Heart left ventricle (tissue), 16 donors: ENCODE measurements around the gene RBM26. TPM values are rescaled to one million over a fixed set of nuclear protein-coding genes. Genes with fewer than 3 reads are reported as not detected.

Experiments
- ATAC-seq, 4 donors: fragments of 200-7000 bp; cut with Tn5 transposase; one replicate each; pipeline ENCODE4 v1.9.1; 2020 to 2022; ENCODE audit warnings: moderate library complexity in 4 of 4, mild to moderate bottlenecking in 3 of 4, moderate number of reproducible peaks in 1 of 4
- DNase-seq, 5 donors: peaks; one replicate each; pipeline ENCODE4 v3.0.0-alpha.2; 2020
- H3K27ac ChIP-seq, 12 donors: fragments of 200-600 bp; sonication (generic) in 4 of 12; one replicate each; pipeline versions ENCODE4 v1.5.0 to v1.8.0; 2016 to 2022; ENCODE audit warnings: mild to moderate bottlenecking in 2 of 12
- H3K27me3 ChIP-seq, 9 donors: fragments of 200-600 bp; sonication (generic) in 2 of 9; one replicate each; pipeline versions ENCODE4 v1.5.1 to v1.8.0; 2016 to 2022; ENCODE audit warnings: mild to moderate bottlenecking in 3 of 9
- H3K36me3 ChIP-seq, 9 donors: fragments of 200-600 bp; sonication (generic) in 2 of 9; one replicate each; pipeline versions ENCODE4 v1.5.0 to v1.8.0; 2018 to 2022; ENCODE audit warnings: mild to moderate bottlenecking in 2 of 9
- H3K4me1 ChIP-seq, 12 donors: fragments of 200-600 bp; sonication (generic) in 4 of 12; one replicate each; pipeline versions ENCODE4 v1.5.0 to v1.8.0; 2016 to 2022; ENCODE audit warnings: mild to moderate bottlenecking in 3 of 12
- H3K4me3 ChIP-seq, 12 donors: fragments of 200-600 bp; sonication (generic) in 4 of 12; one replicate each; pipeline versions ENCODE4 v1.5.0 to v1.8.0; 2017 to 2022; ENCODE audit warnings: mild to moderate bottlenecking in 9 of 12, moderate library complexity in 4 of 12
- H3K9me3 ChIP-seq, 12 donors: fragments of 200-600 bp; sonication (generic) in 4 of 12; one replicate each; pipeline versions ENCODE4 v1.5.0 to v1.8.0; 2016 to 2022; ENCODE audit warnings: mild to moderate bottlenecking in 1 of 12
- POLR2A ChIP-seq, 2 donors: fragments of 450-650 bp; IDR thresholded peaks; one replicate each; pipeline ENCODE4 v1.6.1; 2017; ENCODE audit warnings: antibody characterized with exemption in 2 of 2, mild to moderate bottlenecking in 2 of 2, moderate library complexity in 2 of 2
- WGBS, 4 donors: extraction: QIAGEN DNeasy Blood & Tissue Kit in 2 of 4; methylation state at CpG; one replicate each; pipeline versions ENCODE4 v1.1.5 to v1.1.7; 2013 to 2018; 5-methylcytosine and 5-hydroxymethylcytosine counted together
- intact Hi-C, 10 donors: fragments of 100-400 bp; cut with DNase I; formaldehyde crosslinking; loops; one replicate each; pipeline versions ENCODE4 v1.11.1 to v1.14.2; 2022
- long read RNA-seq, 3 donors: library from polyadenylated mRNA; unstranded; transcript quantifications; one replicate each; pipeline ENCODE4 v2.0.0, GENCODE V29; 2020 to 2021
- polyA plus RNA-seq, 2 donors: library from polyadenylated mRNA; stranded (reverse); fragments of 200-250 nt; gene quantifications; one replicate each; pipeline ENCODE4 v1.2.3, GENCODE V29; 2013
- total RNA-seq, 9 donors: library from RNA; depleted of rRNA in 2 of 9; stranded (reverse); fragments of >200 nt in 2 of 9; fragmentation: NEBNext Ultra II Directional in 3 of 9; extraction: Animal tissue kit (Norgen Biotek cat#: 25700) in 3 of 9; gene quantifications; one replicate each; pipeline versions ENCODE4 v1.1.0 to v1.2.4, GENCODE V29; 2016 to 2023
- TF ChIP-seq, protein P1 (sequence below), 12 donors: fragments of 200-600 bp; sonication (generic) in 4 of 12; IDR thresholded peaks; one replicate each; pipeline versions ENCODE4 v1.5.0 to v1.8.0; 2018 to 2022; ENCODE audit warnings: antibody characterized with exemption in 12 of 12, mild to moderate bottlenecking in 5 of 12
- donor health status: ischemic (EF 13 %, LVEDD 7.1; RV severe dilation, severe dysfunction).
- donor health status: healthy with polysubstance abuse.
- donor health status: DM: no; HTN: yes; CAD: no.
- donor health status: DM: no; HTN: no; CAD: no.
- donor health status: ischemic (EF 25% LVEDD 6.9; RV normal size, moderate dysfunction).
- donor health status: ischemic (EF 25% LVEDD 5.7; RV mildly dilated, moderate dysfunction).
- donor health status: healthy.
- donor health status: DM: yes; HTN: yes; CAD: no.
- donor health status: ischemic (EF 35%, LVEDD 5.7; RV mildly dilated, moderate dysfunction).
- donor health status: nonischemic (EF 11% LVEDD 7.7; RV severe dilation, severe dysfunction).
- donor health status: DM: yes; HTN: yes; CAD: no.
- donor health status: PGD.
- donor health status: ischemic (EF 29% LVEDD 5.4; RV normal size, mild dysfunction).
- donor health status: nonischemic (EF 23%, LVEDD 6.1; RV moderate dilation, normal function).

Gene RBM26, protein sequence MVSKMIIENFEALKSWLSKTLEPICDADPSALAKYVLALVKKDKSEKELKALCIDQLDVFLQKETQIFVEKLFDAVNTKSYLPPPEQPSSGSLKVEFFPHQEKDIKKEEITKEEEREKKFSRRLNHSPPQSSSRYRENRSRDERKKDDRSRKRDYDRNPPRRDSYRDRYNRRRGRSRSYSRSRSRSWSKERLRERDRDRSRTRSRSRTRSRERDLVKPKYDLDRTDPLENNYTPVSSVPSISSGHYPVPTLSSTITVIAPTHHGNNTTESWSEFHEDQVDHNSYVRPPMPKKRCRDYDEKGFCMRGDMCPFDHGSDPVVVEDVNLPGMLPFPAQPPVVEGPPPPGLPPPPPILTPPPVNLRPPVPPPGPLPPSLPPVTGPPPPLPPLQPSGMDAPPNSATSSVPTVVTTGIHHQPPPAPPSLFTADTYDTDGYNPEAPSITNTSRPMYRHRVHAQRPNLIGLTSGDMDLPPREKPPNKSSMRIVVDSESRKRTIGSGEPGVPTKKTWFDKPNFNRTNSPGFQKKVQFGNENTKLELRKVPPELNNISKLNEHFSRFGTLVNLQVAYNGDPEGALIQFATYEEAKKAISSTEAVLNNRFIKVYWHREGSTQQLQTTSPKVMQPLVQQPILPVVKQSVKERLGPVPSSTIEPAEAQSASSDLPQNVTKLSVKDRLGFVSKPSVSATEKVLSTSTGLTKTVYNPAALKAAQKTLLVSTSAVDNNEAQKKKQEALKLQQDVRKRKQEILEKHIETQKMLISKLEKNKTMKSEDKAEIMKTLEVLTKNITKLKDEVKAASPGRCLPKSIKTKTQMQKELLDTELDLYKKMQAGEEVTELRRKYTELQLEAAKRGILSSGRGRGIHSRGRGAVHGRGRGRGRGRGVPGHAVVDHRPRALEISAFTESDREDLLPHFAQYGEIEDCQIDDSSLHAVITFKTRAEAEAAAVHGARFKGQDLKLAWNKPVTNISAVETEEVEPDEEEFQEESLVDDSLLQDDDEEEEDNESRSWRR
- total RNA-seq (10 to 100 TPM; 16.9 to 28.4 (median 21.0) TPM), polyA plus RNA-seq (10 to 100 TPM; 11.5 to 16.6 TPM)
- long read RNA-seq, donor 1, full-length matches to known transcripts, result 4 of 17 reads
- long read RNA-seq, donor 1, partial matches to known transcripts, result 6 of 17 reads
- long read RNA-seq, donor 1, other reads (novel, unspliced or antisense), result 7 of 17 reads
- long read RNA-seq, donor 2, partial matches to known transcripts, result 3 of 4 reads
- long read RNA-seq, donor 2, other reads (novel, unspliced or antisense), result 1 of 4 reads
- long read RNA-seq, donor 3, full-length matches to known transcripts, result 2 of 17 reads
- long read RNA-seq, donor 3, partial matches to known transcripts, result 7 of 17 reads
- long read RNA-seq, donor 3, other reads (novel, unspliced or antisense), result 8 of 17 reads

DNA sequence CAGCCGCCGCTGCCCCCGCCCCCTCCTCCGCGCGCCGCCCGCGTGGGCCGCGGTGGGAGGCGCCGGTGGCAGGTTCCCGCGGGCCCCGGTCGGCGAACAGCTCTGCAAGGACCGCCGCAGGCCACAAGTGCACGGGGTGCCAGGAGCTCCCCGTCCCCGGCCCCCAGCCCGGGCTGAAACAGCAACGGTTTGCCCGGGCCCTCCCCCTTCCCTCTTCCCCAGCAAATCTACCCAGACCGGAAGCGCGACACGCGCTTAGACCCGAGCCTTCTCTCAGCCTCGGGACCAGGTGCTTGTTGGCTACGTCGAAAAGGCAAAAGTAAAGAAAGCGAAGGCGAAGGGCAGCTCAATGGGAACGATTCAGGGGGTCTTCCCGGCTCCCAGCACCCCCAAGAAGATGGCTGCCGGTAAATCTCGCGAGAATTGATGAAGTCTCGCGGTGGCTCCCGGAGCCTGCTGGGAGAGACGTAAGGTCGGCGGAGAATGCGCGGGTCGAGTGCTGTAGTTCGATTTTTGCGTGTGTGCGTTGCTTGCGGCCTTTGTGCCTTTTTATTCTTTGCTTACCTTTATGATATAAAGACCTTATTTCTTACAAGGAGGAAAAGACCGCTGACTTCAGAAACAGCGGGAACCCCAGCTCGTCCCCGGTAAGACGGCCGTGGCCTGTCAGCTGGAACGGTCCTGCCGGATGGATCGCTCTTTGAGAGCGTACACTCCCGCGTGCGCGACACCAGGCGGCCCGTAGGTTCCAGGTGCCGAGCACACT is at the start of gene RBM26:
Gene RBM26 (minus strand): TSS at position 425 of the 766 bp plus-strand sequence. CDS start 481 bp downstream, outside the sequence.
- intact Hi-C loops, result loop anchor here in 2 of 10 donors (5.0 kb wide), 2 partner anchors 76 to 936 kb away; partner anchors contain the start of genes NDFIP2 (in 1 of the 2) and SPRY2 (in 1 of the 2)
- no peaks in the 10 kb centered on the region for H3K9me3 ChIP-seq
- peaks cover 3 to 53% (median 45%) of the 10 kb centered on the region in 12 donors for H3K4me1 ChIP-seq
- H3K27me3 ChIP-seq, result no peaks in the 10 kb centered on the region
- ATAC-seq (peak; percentile 92 to 94 (median 94)), DNase-seq (peak; percentile 94 to 96 (median 95))
- H3K27ac ChIP-seq, result peak within 1 kb of the TSS; percentile 90 to 98 (median 96)
- TF ChIP-seq, protein P1, sequence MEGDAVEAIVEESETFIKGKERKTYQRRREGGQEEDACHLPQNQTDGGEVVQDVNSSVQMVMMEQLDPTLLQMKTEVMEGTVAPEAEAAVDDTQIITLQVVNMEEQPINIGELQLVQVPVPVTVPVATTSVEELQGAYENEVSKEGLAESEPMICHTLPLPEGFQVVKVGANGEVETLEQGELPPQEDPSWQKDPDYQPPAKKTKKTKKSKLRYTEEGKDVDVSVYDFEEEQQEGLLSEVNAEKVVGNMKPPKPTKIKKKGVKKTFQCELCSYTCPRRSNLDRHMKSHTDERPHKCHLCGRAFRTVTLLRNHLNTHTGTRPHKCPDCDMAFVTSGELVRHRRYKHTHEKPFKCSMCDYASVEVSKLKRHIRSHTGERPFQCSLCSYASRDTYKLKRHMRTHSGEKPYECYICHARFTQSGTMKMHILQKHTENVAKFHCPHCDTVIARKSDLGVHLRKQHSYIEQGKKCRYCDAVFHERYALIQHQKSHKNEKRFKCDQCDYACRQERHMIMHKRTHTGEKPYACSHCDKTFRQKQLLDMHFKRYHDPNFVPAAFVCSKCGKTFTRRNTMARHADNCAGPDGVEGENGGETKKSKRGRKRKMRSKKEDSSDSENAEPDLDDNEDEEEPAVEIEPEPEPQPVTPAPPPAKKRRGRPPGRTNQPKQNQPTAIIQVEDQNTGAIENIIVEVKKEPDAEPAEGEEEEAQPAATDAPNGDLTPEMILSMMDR (IDR thresholded peaks at IDR 0.05), result peak in 2 of 12 donors; percentile 7 to 18
- TF ChIP-seq POLR2A (IDR thresholded peaks at IDR 0.05), result peak in 1 of 2 donors; percentile 49
- H3K36me3 ChIP-seq, result no peaks in the 10 kb centered on the region
- 0 to 1% (median 1%) methylated on average over 49 to 72 of the region's 72 CpGs for WGBS, 4 donors
- peak within 1 kb of the TSS; percentile 68 to 92 (median 84) for H3K4me3 ChIP-seq

DNA sequence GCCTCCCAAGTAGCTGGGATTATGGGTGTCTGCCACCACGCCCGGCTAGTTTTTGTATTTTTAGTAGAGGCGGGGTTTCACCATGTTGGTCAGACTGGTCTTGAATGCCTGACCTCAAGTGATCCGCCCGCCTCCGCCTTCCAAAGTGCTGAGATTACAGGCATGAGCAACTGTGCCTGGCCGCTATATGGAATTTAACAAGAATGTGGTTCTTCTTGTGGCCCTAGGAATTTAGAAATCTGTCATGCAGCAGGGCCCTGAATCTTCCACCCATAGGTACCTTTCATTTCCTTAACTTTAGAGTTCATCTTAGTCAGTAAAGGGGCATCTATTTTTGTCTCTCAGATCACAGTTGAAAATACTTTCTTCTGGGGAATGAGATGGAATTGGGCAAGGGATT is 49.3 kb upstream of the RBM26 start:
- no peak overlapping the region for H3K4me3 ChIP-seq
- peaks cover 0 to 5% (median 0%) of the 10 kb centered on the region in 12 donors for H3K9me3 ChIP-seq
- no peak overlapping the region for H3K27ac ChIP-seq
- DNase-seq (no peak), ATAC-seq (no peak)
- intact Hi-C loops, result no loop called here
- H3K36me3 ChIP-seq, result no peaks in the 10 kb centered on the region
- H3K27me3 ChIP-seq, result no peaks in the 10 kb centered on the region
- peaks cover 0 to 4% (median 0%) of the 10 kb centered on the region in 12 donors for H3K4me1 ChIP-seq
- 94 to 96% (median 95%) methylated on average over 7 of the region's 7 CpGs for WGBS, 4 donors
- TF ChIP-seq, protein P1 (IDR thresholded peaks at IDR 0.05), result no peak
- TF ChIP-seq POLR2A (IDR thresholded peaks at IDR 0.05), result no peak

DNA sequence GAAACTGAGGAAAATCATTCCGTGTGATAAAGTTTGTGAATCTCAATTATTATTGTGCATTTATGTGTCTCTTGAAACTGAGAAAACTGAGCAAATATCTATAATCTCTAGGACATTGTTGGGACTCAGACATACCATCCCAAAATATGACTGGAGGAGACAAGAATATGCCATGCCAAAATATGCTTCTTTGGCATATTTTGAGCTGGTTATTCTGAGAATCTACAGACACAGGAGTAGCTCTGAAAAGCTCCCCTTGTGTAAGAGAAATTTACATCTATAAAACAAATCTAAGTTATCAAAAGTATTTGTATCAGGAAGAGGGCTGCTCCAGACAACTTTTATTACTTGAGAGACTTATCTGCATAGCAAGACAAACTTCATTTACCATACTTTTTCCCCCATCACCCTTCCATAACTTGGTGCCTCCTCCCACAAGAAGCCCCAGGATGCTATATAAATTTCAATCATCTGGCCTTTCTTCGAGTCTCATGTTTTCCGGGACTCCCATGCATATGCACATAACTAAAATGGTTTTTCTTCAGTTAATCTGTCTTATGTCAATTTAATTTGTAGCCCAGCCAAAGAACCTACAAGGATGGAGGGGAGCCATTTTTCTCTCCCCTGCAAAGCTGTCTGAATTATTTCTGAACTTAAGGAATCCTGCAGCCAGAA is 46.3 kb upstream of the RBM26 start:
- Histone ChIP-seq H3K4me1 (peaks cover 0 to 4% (median 0%) of the 10 kb centered on the region in 12 donors), H3K36me3 (no peaks in the 10 kb centered on the region), H3K4me3 (no peak overlapping the region), H3K27me3 (no peaks in the 10 kb centered on the region), H3K9me3 (peaks cover 0 to 5% (median 0%) of the 10 kb centered on the region in 12 donors), H3K27ac (no peak overlapping the region)
- TF ChIP-seq, protein P1 (IDR thresholded peaks at IDR 0.05), result no peak
- TF ChIP-seq POLR2A (IDR thresholded peaks at IDR 0.05), result no peak
- ATAC-seq, result no peak
- WGBS, 4 donors, result 70 to 81% (median 74%) methylated on average over 3 of the region's 3 CpGs
- DNase-seq, result no peak
- intact Hi-C loops, result no loop called here
